PC-9 (cell line): Measurements from ENCODE around the gene BPIFA2.

Experiments used
- CTCF ChIP-seq: fragments of 200-600 bp; sonication (generic); conservative IDR thresholded peaks from 2 replicates; pipeline ENCODE4 v1.6.1; 2017; ENCODE audit warnings: mixed run types, antibody characterized with exemption, mild to moderate bottlenecking, moderate library complexity
- EZH2 ChIP-seq: fragments of 200-600 bp; sonication (generic); IDR thresholded peaks from 2 replicates; pipeline ENCODE4 v1.8.0; 2017; ENCODE audit warnings: antibody characterized with exemption, low read depth

GRCh38 chr20:33120934-33121333, 47.0 kb upstream of the BPIFA2 start:
- TF ChIP-seq CTCF = no peak
- TF ChIP-seq EZH2 = no peak
